GM13977 (cell line): ENCODE data around the gene PGBD5.
"Not testable (repeated sequence)": the region's sequence is repeated elsewhere in the genome, so short reads cannot be mapped to it uniquely, and the experiment has no call there.

Source experiments
- DNase-seq: peaks from one replicate; pipeline ENCODE4 v3.0.0; 2012; ENCODE audit warnings: low spot score
- in situ Hi-C: fragments of 300-500 bp; cut with MboI; formaldehyde crosslinking; loops from one replicate; pipeline ENCODE4 v1.12.0; 2022; ENCODE audit warnings: low sequenced_read_pairs, low pct_unique_long_range_greater_than_20kb, mixed read lengths, inconsistent platforms; ENCODE audit not compliant: unreplicated experiment
- TF ChIP-seq, protein P1 (sequence below): IDR thresholded peaks from 2 replicates; pipeline ENCODE4 v1.5.1; 2012; ENCODE audit warnings: mild to moderate bottlenecking, control low read depth; ENCODE audit not compliant: insufficient read depth; ENCODE audit errors: extremely low read depth, missing control alignments

Gene PGBD5, protein sequence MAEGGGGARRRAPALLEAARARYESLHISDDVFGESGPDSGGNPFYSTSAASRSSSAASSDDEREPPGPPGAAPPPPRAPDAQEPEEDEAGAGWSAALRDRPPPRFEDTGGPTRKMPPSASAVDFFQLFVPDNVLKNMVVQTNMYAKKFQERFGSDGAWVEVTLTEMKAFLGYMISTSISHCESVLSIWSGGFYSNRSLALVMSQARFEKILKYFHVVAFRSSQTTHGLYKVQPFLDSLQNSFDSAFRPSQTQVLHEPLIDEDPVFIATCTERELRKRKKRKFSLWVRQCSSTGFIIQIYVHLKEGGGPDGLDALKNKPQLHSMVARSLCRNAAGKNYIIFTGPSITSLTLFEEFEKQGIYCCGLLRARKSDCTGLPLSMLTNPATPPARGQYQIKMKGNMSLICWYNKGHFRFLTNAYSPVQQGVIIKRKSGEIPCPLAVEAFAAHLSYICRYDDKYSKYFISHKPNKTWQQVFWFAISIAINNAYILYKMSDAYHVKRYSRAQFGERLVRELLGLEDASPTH

GRCh38 chr1:230426246-230427093, at the start of gene PGBD5:
TSS of gene PGBD5 (minus strand) at chr1:230426332. CDS start at chr1:230425928, 404 bp downstream.
- DNase-seq: peak; percentile 86
- TF ChIP-seq, protein P1, sequence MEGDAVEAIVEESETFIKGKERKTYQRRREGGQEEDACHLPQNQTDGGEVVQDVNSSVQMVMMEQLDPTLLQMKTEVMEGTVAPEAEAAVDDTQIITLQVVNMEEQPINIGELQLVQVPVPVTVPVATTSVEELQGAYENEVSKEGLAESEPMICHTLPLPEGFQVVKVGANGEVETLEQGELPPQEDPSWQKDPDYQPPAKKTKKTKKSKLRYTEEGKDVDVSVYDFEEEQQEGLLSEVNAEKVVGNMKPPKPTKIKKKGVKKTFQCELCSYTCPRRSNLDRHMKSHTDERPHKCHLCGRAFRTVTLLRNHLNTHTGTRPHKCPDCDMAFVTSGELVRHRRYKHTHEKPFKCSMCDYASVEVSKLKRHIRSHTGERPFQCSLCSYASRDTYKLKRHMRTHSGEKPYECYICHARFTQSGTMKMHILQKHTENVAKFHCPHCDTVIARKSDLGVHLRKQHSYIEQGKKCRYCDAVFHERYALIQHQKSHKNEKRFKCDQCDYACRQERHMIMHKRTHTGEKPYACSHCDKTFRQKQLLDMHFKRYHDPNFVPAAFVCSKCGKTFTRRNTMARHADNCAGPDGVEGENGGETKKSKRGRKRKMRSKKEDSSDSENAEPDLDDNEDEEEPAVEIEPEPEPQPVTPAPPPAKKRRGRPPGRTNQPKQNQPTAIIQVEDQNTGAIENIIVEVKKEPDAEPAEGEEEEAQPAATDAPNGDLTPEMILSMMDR: no peak
- in situ Hi-C loops: no loop called here

- in situ Hi-C loops, DNase-seq: not testable (repeated sequence)
Measured at GRCh38 chr1:230474924-230475323, 48.8 kb upstream of the PGBD5 start.

GRCh38 chr1:230470750-230471149, 44.6 kb upstream of the PGBD5 start:
- DNase-seq, in situ Hi-C loops: not testable (repeated sequence)

GRCh38 chr1:230469271-230469670, 43.1 kb upstream of the PGBD5 start:
- in situ Hi-C loops: no loop called here
- TF ChIP-seq, protein P1: no peak
- DNase-seq: no peak

DNA sequence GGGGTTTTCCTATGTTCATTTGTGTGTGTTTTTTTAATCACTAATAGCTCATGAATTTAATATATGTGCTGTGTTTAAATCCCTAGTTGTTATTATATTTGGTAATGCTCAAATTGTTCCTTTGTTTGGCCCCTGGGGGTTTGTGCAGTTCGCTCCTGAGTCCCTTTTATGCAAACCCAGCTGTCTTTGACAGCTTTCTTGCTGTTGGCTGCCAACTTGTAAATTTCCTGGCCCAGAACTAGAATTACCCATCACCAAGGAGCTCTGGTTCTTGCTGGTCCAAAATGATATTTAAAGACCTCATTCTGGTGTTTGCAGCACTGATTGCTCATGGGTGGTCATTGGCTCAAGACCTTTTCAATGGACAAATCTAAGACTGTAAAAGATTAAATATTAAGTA, 39.6 kb upstream of the PGBD5 start:
- no peak for DNase-seq
- in situ Hi-C loops: no loop called here

GRCh38 chr1:230464671-230465070, 38.5 kb upstream of the PGBD5 start:
- TF ChIP-seq, protein P1: no peak
- in situ Hi-C loops: no loop called here
- no peak for DNase-seq

More for the DNA sequence above, 39.6 kb upstream of the PGBD5 start:
- TF ChIP-seq, protein P1: no peak

DNA sequence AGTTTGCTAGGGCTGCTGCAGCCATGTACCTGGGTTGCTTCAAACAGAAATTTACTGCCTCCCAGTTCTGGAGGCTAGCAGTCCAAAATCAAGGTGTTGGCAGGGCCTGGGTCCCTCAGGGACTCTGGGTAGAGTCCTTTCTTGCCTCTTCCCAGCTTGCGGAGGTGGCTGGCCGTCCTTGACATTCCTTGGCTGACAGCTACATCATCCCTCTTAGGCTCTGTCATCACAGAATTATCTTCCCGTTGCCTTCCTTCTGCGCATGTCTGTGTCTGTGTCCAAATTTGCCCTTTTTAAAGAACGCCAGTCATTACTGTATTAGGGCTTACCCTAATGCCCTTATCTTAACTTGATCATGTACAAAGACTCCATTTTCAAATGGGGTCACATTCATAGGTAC, 37.6 kb upstream of the PGBD5 start:
- in situ Hi-C loops: no loop called here
- no peak for DNase-seq
- TF ChIP-seq, protein P1: no peak
